NCI-H1092 (cell line): ENCODE results near the gene ELF2.
"Not testable (repeated sequence)": the region's sequence is repeated elsewhere in the genome, so short reads cannot be mapped to it uniquely, and the experiment has no call there.

ENCODE experiments used
- DNase-seq: peaks from one replicate; lab custom pipeline; 2025; lab: John Stamatoyannopoulos, UW

Gene ELF2

DNA sequence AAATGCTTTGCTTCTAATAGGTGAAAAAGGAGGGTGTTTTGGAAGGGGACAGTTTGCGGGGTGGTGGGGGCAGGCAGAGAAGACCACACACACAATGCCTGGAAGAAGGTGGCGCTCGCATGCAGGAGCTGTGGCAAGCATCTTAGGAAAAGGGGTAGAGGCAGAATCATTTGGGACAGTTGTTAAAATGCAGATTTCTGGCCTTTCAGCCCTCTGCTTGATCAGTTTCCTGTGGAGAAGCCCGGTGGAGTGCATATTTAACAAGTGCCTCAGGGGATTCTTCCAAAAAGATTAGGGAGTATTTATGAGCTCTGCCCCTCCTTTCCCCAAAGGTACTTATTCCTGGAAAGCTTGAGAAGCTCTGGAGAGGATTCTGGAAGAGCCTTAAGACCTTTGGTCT lies 156.6 kb downstream of the ELF2 start:
- DNase-seq = no peak

DNA sequence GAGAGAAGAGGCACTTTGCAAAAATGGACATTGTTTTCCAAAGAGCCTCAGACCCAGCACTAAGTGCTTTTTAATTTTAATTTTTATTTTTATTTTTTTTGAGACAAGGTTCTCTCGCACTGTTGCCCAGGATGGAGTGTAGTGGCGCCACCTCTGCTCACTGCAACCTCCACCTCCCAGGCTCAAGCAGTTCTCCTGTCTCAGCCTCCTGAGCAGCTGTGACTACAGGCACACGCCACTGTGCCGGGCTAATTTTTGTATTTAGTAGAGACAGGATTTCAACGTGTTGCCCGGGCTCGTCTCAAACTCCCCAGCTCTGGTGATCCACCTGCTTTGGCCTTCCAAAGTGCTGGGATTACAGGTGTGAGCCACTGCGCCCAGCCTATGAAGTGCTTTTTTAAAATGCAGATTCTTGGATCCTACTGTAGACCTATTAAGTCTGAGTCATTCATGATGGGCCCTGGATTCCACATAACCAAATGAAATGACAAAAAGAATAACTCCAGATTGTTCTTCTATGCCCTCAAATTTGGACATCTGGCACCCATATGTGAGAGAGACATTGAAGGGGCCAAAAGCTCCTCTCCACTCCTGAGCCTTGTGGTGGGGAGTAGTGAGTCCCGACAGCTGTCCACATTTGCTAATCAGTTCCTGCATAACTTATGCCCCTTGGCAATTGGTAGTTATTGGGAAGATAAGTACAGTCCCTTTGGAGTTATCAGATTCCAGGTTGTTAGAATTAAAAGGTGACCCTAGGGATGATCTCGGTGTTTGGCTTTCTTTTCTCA lies 157.9 kb downstream of the ELF2 start:
- DNase-seq = no peak

DNA sequence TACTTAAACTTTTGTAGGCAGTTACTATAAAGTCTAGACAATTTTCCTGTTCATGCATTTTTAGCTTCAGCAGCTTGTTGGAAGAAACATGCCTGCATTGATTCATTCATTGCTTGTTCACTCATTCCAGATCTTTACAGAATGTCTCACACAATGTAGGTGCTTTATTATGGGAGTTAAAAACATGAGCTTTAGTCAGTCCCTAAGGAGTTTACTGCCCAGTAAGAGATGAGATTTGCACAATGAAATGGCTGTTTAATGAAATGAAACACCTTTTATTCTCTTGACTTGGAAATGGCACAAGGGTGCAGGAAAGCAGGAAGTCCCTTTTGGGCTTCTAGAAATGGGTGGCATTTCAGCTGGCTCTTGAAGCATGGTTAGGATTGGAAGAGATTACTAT lies 158.5 kb downstream of the ELF2 start:
- DNase-seq = no peak

DNA sequence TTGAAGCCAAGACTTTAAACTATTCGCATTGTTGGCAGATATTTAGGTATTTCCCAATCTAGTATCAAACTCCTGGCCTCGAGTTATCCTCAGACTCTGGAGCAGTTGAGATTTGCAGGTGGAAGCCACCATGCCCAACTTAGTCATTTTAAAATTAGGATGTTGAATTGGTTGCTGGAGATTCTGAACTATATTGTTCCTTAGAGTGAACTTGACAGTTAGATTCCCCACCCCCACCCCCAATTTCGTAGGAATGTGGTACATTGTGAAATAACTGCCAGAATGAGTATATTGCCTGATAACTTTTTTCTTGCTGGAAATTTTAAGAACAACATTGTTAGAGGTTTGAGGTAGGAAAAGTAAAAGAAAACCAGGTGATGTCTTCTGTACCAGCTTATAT lies 159.2 kb downstream of the ELF2 start:
- DNase-seq = no peak

DNA sequence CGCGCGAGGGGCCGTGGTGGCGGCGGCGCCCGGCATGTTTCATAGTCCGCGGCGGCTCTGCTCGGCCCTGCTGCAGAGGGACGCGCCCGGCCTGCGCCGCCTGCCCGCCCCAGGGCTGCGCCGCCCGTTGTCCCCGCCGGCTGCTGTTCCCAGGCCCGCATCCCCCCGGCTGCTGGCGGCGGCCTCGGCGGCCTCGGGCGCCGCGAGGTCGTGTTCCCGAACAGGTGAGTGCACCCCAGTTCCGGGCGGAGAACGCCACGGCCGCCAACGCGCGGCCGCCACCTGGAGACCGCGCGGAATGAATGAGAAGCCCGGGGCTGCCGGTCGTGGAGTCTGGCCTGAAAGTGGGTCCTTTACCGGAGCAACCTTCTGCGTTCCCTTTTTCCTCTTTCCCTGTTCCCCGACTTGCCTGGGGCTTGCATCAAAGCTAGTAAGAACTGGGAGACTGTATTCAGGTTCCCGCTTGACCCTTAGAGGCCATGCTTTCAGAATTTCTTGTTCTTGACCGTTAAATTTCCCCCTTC lies 161.0 kb downstream of the ELF2 start:
- DNase-seq = no peak

DNA sequence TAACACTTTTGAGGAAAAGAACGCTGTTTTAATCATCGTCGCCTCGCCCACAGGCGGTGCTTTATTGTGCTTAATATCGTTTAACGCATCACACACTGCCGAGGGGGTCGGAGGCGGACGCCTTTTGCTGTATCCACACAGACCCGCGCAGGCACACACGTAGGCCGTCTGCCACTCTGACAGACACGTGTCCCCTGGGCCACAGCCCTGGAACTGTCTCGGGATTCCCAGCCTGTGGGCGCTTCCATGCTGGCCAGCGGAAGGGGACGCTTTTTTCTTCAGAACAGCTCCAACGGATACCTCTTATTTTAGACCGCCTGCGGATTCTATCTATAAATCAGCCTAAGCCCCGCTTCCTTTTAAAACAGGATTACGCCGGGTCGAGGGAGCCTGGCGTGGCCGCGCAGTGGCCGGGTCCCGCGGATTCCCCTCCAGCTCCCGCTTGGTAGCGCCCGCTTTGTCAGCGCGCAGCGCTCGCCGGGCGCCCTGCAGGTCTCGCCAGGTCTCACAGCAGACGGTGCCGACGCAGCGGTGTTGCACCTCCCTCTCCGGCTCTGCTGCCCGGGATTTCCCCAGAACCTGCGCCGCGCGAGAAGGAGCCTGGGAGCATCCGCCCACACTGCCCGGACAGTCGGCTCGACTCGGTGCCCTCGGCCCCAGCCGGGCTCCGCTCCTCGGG lies 161.6 kb downstream of the ELF2 start, which contains the start of gene NOCT:
TSS of gene NOCT (plus strand) at position 513 of the 679 bp plus-strand sequence. CDS start 201 bp downstream, outside the sequence.
- DNase-seq = peak; percentile 86

DNA sequence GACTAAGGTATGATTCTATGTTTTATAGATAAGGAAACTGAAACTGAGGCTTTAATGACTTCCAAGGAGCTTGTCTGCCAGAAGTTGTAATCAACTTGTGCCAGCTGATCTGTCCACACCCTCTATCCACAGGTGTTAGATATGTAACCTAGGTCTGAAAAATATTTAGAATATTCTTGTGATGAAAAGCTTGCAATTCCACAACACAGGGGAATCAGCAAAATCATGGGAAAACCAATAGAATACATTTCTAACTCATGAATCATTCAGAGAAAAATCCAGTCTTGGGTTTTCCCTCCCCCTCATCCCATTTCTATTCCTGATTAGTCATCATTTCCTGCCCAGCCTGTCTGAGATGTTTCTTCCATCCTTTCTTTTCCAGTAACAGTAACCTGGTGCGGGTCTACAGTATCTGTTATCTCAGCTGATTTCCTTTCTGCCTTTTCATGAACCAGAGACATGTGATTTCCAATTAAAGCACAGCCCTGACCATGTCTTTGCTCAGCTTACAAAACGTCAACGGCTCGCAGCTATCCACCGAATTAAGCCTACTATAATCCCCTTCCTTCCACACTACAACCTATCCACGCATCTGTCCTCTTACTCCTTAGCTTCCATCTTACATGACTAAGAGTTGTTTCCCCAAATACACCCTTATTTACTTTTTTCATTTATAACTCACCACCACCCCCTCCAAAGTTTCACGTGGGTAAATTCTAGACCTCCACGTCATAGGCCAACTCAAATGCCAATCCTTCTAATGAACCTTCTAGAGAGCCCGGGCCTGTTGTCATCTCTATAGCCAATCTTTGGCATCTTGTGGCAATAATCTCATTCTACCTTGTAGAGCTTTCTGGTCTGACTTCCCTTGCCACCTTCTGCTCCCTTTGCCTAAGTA lies 162.4 kb downstream of the ELF2 start:
- DNase-seq = no peak

DNA sequence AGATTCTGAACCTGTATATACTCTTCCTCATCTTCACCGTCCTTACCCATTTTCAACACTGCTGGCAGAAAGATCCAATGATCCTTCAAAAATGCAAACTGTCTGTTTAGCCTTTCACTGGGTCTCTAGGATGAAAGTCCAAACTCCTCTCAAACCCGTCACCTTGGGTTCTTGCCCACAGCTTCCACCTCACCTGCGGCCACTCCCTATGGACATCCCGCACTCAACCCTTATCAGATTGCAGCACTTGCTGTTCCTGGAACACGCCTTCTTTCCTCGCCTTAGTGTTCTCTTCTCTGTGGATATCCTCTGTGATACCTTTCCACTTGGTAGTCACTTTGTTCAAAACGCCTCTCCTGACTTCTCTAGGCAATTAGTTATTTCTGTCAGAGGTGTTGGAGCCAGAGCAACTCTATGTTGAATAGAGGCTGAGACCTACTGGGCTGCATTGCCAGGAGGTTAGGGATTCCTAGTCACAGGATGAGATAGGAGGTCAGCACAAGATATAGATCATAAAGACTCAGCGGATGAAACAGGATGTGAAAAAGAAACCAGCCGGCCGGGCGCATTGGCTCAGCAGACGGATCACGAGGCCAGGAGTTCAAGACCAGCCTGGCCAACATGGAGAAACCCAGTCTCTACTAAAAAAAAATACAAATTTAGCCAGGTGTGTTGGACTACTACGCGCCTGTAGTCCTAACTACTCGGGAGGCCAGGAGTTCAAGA lies 165.6 kb downstream of the ELF2 start:
- no peak for DNase-seq

DNA sequence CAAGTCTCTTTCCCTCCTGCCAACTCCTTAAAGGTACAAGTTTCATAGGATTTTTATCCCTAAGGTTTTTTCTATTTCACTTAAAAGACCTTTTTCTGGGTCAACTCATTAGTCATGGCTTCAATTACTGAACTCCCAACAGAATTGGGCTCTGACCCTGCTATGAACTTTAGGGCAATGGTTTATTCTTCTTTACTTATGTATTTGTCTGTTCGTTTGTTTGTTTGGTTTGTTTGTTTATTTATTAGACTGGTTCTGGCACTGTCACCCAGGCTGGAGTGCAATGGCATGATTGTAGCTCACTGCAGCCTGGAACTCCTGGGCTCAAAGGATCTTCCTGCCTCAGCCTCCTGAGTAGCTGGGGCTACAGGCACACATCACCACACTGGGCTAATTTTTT lies 167.3 kb downstream of the ELF2 start:
- no peak for DNase-seq

DNA sequence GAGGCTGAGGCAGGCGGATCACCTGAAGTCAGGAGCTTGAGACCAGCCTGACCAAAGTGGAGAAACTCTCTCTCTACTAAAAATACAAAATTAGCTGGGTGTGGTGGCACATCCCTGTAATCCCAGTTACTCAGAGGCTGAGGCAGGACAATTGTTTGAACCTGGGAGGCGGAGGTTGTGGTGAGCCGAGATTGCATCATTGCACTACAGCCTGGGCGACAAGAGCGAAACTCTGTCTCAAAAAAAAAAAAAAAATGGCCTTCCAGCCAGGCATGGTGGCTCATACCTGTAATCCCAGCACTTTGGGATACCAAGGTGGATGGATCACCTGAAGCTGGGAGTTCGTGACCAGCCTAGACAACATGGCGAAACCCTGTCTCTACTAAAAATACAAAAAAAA lies 168.7 kb downstream of the ELF2 start:
- DNase-seq = not testable (repeated sequence)

DNA sequence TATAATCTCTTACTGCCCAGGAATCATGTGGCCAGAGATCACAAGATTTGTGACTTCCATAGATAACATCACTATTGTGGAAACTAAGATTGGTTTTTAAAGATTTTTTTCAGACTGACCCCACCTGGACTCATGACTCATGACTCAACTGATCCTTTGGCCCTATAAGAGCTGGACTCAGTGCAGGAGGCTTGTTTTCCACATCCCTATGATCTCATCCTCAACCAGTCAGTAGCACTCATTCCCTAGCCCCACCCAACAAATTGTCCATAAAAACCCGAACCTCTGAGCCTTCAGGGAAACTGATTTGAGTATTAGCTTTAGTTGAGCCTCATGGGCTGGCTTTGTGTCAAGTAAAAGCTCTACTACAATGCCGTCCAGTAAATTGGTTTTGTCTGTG lies 169.4 kb downstream of the ELF2 start:
- DNase-seq = no peak
